WTC11 (cell line): ENCODE data around the gene ZNF718.

Experiments
- ATF1 ChIP-seq: sonication (generic); formaldehyde crosslinking; IDR thresholded peaks from 2 replicates; pipeline ENCODE4 v1.8.1; 2023; ENCODE audit warnings: mild to moderate bottlenecking, moderate library complexity, missing genetic modification reagents
- ATF2 ChIP-seq: sonication (generic); formaldehyde crosslinking; IDR thresholded peaks from 2 replicates; pipeline ENCODE4 v1.8.1; 2022; ENCODE audit warnings: low read depth, missing genetic modification reagents, borderline replicate concordance
- CTCF ChIP-seq: fragments of 200-600 bp; IDR thresholded peaks from 2 replicates; pipeline ENCODE4 v1.8.0; 2022; ENCODE audit warnings: antibody characterized with exemption
- E2F4 ChIP-seq: sonication (generic); formaldehyde crosslinking; IDR thresholded peaks from 2 replicates; pipeline ENCODE4 v1.8.1; 2022; ENCODE audit warnings: low read depth, mild to moderate bottlenecking, moderate library complexity, missing genetic modification reagents, borderline replicate concordance
- ESRRA ChIP-seq: sonication (generic); formaldehyde crosslinking; IDR thresholded peaks from 2 replicates; pipeline ENCODE4 v1.8.1; 2022; ENCODE audit warnings: mild to moderate bottlenecking, missing genetic modification reagents, borderline replicate concordance
- ETV6 ChIP-seq: sonication (generic); formaldehyde crosslinking; IDR thresholded peaks from 2 replicates; pipeline ENCODE4 v1.8.1; 2022; ENCODE audit warnings: mild to moderate bottlenecking, missing genetic modification reagents
- FOXK1 ChIP-seq: sonication (generic); formaldehyde crosslinking; IDR thresholded peaks from 2 replicates; pipeline ENCODE4 v1.8.0; 2022; ENCODE audit warnings: mild to moderate bottlenecking, moderate library complexity, missing genetic modification reagents
- JUN ChIP-seq: sonication (generic); formaldehyde crosslinking; IDR thresholded peaks from 2 replicates; pipeline ENCODE4 v1.8.0; 2023; ENCODE audit warnings: mild to moderate bottlenecking, missing genetic modification reagents
- MAX ChIP-seq: sonication (generic); formaldehyde crosslinking; IDR thresholded peaks from 2 replicates; pipeline ENCODE4 v1.8.0; 2022; ENCODE audit warnings: mild to moderate bottlenecking, missing genetic modification reagents
- TCF7 ChIP-seq: sonication (generic); formaldehyde crosslinking; IDR thresholded peaks from 2 replicates; pipeline ENCODE4 v1.8.0; 2022; ENCODE audit warnings: mild to moderate bottlenecking, low read depth, missing genetic modification reagents, moderate library complexity
- USF2 ChIP-seq: sonication (generic); formaldehyde crosslinking; IDR thresholded peaks from 2 replicates; pipeline ENCODE4 v1.8.1; 2023; ENCODE audit warnings: mild to moderate bottlenecking, missing genetic modification reagents, moderate library complexity

GRCh38 chr4:147233-147632, 22.9 kb downstream of the ZNF718 start:
- TF ChIP-seq ATF2 (CRISPR knock-in tag): no peak
- no peak for TF ChIP-seq CTCF
- no peak for TF ChIP-seq E2F4 (CRISPR knock-in tag)
- TF ChIP-seq ETV6 (CRISPR knock-in tag): no peak
- TF ChIP-seq TCF7 (CRISPR knock-in tag): no peak
- TF ChIP-seq ATF1 (CRISPR knock-in tag): no peak
- TF ChIP-seq MAX: no peak
- no peak for TF ChIP-seq FOXK1 (CRISPR knock-in tag)
- TF ChIP-seq JUN: no peak
- TF ChIP-seq ESRRA (CRISPR knock-in tag): no peak
- TF ChIP-seq USF2 (CRISPR knock-in tag): no peak
